Psoas muscle (tissue), 8 donors: ENCODE results near the gene TMEM132A. TPM values are rescaled to one million over a fixed set of nuclear protein-coding genes. Genes with fewer than 3 reads are reported as not detected.

Experiments used
- ATAC-seq, 4 donors: fragments of 200-7000 bp; cut with Tn5 transposase; one replicate each; pipeline ENCODE4 v1.9.1; 2020; ENCODE audit warnings: moderate library complexity in 3 of 4, mild to moderate bottlenecking in 2 of 4
- DNase-seq, 2 donors: peaks; one replicate each; pipeline ENCODE4 v3.0.0-alpha.2; 2020
- H3K27ac ChIP-seq: fragments of 200-600 bp; one replicate; pipeline ENCODE4 v1.8.0; 2022
- H3K27me3 ChIP-seq, 3 donors: fragments of 200-600 bp in 1 of 3; one replicate each; pipeline versions ENCODE4 v1.6.1 to v1.8.0; 2013 to 2022; ENCODE audit warnings: low read length in 2 of 3, mild to moderate bottlenecking in 2 of 3, moderate library complexity in 1 of 3; ENCODE audit not compliant: insufficient read depth in 3 of 3
- H3K36me3 ChIP-seq, 2 donors: fragments of 200-600 bp in 1 of 2; one replicate each; pipeline versions ENCODE4 v1.6.1 to v1.8.0; 2013 to 2022; ENCODE audit warnings: low read depth in 1 of 2, mild to moderate bottlenecking in 1 of 2, moderate library complexity in 1 of 2; ENCODE audit not compliant: insufficient read depth in 1 of 2
- H3K4me1 ChIP-seq: fragments of 200-600 bp; one replicate; pipeline ENCODE4 v1.8.0; 2022
- H3K4me3 ChIP-seq: fragments of 200-600 bp; one replicate; pipeline ENCODE4 v1.8.0; 2022; ENCODE audit warnings: mild to moderate bottlenecking
- H3K9me3 ChIP-seq: fragments of 200-600 bp; one replicate; pipeline ENCODE4 v1.8.0; 2022
- WGBS, 3 donors: extraction: QIAGEN DNeasy Blood & Tissue Kit; methylation state at CpG; one replicate each; pipeline versions ENCODE4 v1.1.6 to v1.1.7; 2013; 5-methylcytosine and 5-hydroxymethylcytosine counted together
- intact Hi-C, 2 donors: fragments of 100-400 bp; cut with DNase I; formaldehyde crosslinking; loops; one replicate each; pipeline versions ENCODE4 v1.11.0 to v1.14.2; 2022
- polyA plus RNA-seq, 3 donors: library from polyadenylated mRNA; stranded (reverse); fragments of 200-250 nt; gene quantifications; one replicate each; pipeline ENCODE4 v1.2.3, GENCODE V29; 2013
- total RNA-seq, 4 donors: library from RNA; stranded (reverse); fragmentation: NEBNext Ultra II Directional in 2 of 4; extraction: Animal tissue kit (Norgen Biotek cat#: 25700) in 2 of 4; gene quantifications; one replicate each; pipeline versions ENCODE4 v1.2.1 to v1.2.4, GENCODE V29; 2021 to 2023
- TF ChIP-seq, protein P1 (sequence below): fragments of 200-600 bp; IDR thresholded peaks from one replicate; pipeline ENCODE4 v1.8.0; 2022; ENCODE audit warnings: antibody characterized with exemption
- donor health status: healthy with polysubstance abuse.
- donor health status: DM: no; HTN: no; CAD: no; lungs with moderate emphysema.
- donor health status: Bipolar disorder and iron deficiency.
- donor health status: healthy.
- donor health status: DM: yes; HTN: yes; CAD: no.
- donor health status: DM: no; HTN: no; CAD: no.
- donor health status: DM: no; HTN: no; CAD: no.
- donor health status: DM: yes; HTN: yes; CAD: no.

The TMEM132A gene
- total and polyA plus RNA-seq, 7 donors, result 2.0 to 7.7 (median 3.7) TPM

DNA sequence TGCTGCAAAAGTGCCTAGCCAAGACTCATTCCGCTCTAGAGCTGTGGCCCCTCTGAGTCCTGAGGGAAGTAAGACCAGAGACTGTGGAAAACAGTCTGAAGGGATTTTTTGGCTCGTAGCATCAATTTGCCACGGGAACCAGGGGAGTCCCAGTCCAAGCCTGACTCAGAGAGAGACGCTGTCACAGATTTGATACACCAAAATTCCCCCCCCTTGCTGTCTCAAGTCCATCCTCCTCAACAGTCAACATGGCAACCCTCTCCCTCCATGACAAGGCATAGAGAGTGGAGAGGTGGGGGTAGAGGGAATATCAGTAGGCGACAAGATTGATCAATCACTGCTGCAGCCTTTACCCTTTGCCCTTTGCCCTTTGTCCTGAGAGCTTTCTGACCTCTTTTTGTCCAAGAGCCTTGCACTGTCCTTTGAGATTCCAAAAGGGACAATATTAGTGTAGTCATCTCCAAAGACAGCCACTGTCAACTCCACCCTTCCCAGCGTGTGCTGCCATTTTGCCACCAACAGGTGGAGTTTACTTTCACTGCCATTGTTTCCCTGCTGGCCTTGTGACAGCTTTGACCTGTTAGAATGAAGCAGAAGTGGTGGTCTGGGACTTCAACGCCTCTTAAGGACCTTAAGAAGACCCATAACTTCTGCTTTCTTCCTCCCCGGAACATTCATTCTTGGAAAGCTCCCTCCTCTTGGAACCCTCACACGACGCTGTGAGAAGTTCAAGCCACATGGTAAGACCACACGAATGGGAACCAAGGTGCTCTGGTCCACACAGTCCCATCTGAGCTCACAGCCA lies 20.4 kb downstream of the TMEM132A start:
- ATAC-seq (no peak), DNase-seq (no peak)
- Histone ChIP-seq H3K4me3 (no peak overlapping the region), H3K27me3 (no peaks in the 10 kb centered on the region), H3K9me3 (no peaks in the 10 kb centered on the region), H3K27ac (no peak overlapping the region), H3K4me1 (no peaks in the 10 kb centered on the region), H3K36me3 (peaks cover 0 to 6% of the 10 kb centered on the region in 2 donors)
- intact Hi-C loops, result no loop called here
- WGBS, 3 donors, result 72 to 84% (median 74%) methylated on average over 11 of the region's 11 CpGs
- TF ChIP-seq, protein P1, sequence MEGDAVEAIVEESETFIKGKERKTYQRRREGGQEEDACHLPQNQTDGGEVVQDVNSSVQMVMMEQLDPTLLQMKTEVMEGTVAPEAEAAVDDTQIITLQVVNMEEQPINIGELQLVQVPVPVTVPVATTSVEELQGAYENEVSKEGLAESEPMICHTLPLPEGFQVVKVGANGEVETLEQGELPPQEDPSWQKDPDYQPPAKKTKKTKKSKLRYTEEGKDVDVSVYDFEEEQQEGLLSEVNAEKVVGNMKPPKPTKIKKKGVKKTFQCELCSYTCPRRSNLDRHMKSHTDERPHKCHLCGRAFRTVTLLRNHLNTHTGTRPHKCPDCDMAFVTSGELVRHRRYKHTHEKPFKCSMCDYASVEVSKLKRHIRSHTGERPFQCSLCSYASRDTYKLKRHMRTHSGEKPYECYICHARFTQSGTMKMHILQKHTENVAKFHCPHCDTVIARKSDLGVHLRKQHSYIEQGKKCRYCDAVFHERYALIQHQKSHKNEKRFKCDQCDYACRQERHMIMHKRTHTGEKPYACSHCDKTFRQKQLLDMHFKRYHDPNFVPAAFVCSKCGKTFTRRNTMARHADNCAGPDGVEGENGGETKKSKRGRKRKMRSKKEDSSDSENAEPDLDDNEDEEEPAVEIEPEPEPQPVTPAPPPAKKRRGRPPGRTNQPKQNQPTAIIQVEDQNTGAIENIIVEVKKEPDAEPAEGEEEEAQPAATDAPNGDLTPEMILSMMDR, result no peak

DNA sequence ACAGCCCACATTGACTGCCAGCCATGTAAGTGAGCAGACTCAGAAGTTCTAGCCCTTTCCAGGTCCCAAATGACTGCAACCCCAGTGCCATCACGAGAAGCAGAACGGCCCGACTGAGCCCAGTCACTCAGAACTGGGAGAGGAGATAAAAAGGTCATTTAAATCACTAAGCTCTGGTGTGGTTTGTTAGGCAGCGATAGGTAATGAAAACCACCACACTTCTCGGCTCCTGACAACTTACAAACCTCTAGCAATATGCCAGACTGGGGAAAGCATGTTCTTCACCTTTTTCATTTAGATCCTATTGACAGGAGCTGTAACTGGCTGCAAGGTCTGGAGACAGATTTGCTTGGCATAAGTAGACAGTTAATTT lies 21.0 kb downstream of the TMEM132A start:
- Histone ChIP-seq H3K27ac (no peak overlapping the region), H3K4me3 (no peak overlapping the region), H3K9me3 (no peaks in the 10 kb centered on the region), H3K36me3 (peaks cover 0 to 5% of the 10 kb centered on the region in 2 donors), H3K4me1 (no peaks in the 10 kb centered on the region), H3K27me3 (no peaks in the 10 kb centered on the region)
- TF ChIP-seq, protein P1, result no peak
- ATAC-seq, result no peak
- intact Hi-C loops, result no loop called here
- DNase-seq, result no peak
- WGBS, 3 donors, result 95 to 99% (median 99%) methylated on average over 5 of the region's 5 CpGs

DNA sequence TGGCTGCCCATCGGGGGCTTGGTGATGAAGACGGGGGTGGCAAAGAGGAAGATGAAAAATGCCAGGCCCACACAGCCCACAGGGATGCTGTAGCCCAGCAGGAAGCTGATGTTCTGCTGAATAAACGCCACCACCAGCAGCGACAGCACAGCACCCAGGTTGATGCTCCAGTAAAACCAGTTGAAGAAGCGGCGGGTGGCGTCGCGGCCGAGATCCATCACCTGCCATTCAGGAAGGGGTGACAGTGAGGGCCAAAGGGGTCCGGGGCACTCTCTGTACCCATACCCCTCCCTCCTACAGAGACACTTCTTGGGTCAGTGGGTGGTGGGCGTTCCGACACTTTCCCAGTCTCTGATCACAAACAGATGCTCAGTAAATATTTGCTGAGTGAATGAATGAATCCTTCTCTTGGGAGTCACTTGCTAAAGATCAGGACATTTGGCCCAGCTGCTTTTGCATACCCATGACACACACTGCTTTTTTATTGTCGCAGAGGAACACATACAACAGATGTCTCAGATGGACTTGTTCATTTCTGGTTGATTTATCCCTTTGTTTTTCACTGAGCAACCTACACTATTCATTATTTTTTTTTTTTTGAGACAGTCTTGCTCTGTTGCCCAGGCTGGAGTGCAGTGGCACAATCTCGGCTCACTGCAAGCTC lies 22.5 kb downstream of the TMEM132A start:
- H3K9me3 ChIP-seq, result no peaks in the 10 kb centered on the region
- DNase-seq (no peak), ATAC-seq (no peak)
- TF ChIP-seq, protein P1, result no peak
- intact Hi-C loops, result no loop called here
- no peak overlapping the region for H3K27ac ChIP-seq
- no peaks in the 10 kb centered on the region for H3K4me1 ChIP-seq
- peaks cover 0 to 3% (median 0%) of the 10 kb centered on the region in 3 donors for H3K27me3 ChIP-seq
- no peak overlapping the region for H3K4me3 ChIP-seq
- WGBS, 3 donors, result 73 to 76% (median 74%) methylated on average over 15 of the region's 15 CpGs
- peaks cover 0 to 4% of the 10 kb centered on the region in 2 donors for H3K36me3 ChIP-seq

DNA sequence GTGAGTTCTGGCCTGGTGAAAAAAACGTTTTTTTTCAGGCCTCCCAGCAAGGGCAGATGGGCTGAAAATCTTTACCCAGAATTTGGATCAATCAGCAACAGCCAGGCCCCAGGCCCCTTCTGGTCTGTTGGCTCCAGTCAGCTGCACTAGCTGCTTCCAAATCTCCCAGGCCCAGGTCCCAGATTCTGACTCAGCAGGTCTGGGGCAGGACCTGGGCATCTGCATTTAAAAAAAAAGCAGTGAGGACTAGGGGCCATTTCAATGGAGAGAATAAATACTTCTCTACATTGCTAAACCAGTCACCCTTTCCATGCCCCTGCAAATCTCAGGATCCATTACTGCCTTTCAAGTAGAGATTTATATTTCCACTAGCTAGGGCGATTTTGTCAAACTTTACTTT lies 23.4 kb downstream of the TMEM132A start:
- Histone ChIP-seq H3K36me3 (no peaks in the 10 kb centered on the region), H3K9me3 (no peaks in the 10 kb centered on the region), H3K4me1 (no peaks in the 10 kb centered on the region), H3K27ac (no peak overlapping the region), H3K27me3 (peaks cover 0 to 3% (median 0%) of the 10 kb centered on the region in 3 donors), H3K4me3 (no peak overlapping the region)
- TF ChIP-seq, protein P1, result no peak
- no peak for ATAC-seq
- intact Hi-C loops, result no loop called here
- WGBS, 3 donors, result 47 to 53% (median 48%) methylated on average over 2 of the region's 2 CpGs
- no peak for DNase-seq
